IMR-90 (cell line): Measurements from ENCODE around the gene CHGA. TPM values are rescaled to one million over a fixed set of nuclear protein-coding genes. Genes with fewer than 3 reads are reported as not detected.

Experiments used
- ATAC-seq: fragments of 200-7000 bp; cut with Tn5 transposase; 2 replicates; pipeline ENCODE4 v1.9.1; 2020; ENCODE audit warnings: low read depth, mild to moderate bottlenecking, moderate library complexity
- BruUV-seq: library from RNA; stranded (reverse); fragments of 400-500 nt; replicated peaks from 2 replicates; lab custom pipeline; 2021; lab: Mats Ljungman, UMichigan
- CTCF ChIA-PET: fragments of 300-600 bp; formaldehyde crosslinking; extraction: SDS; loops from one replicate; lab custom pipeline; 2021; ENCODE audit warnings: antibody characterized with exemption; lab: Yijun Ruan, JAX
- POLR2A ChIA-PET: fragments of 300-600 bp; sonication (Branson Sonifier 250); formaldehyde crosslinking; loops from one replicate; lab custom pipeline; 2022; ENCODE audit warnings: antibody characterized with exemption; ENCODE audit not compliant: unreplicated experiment; lab: Charles Lee
- DNase-seq: peaks from one replicate; pipeline ENCODE4 v3.0.0; 2013
- H2AFZ ChIP-seq: replicated peaks from 2 replicates; pipeline ENCODE3; 2013; ENCODE audit warnings: low read length, mild to moderate bottlenecking; ENCODE audit not compliant: poor library complexity
- H2AK5ac ChIP-seq: 2 replicates; pipeline ENCODE4 v1.6.1; 2013; ENCODE audit warnings: low read depth, low read length, inconsistent platforms
- H2AK9ac ChIP-seq: replicated peaks from 2 replicates; pipeline ENCODE3; 2013; ENCODE audit warnings: mild to moderate bottlenecking, low read depth, low read length, moderate library complexity; ENCODE audit not compliant: poor library complexity
- H2BK120ac ChIP-seq: 2 replicates; pipeline ENCODE4 v1.6.1; 2013; ENCODE audit warnings: low read depth, low read length, inconsistent platforms
- H2BK15ac ChIP-seq: 3 replicates; pipeline ENCODE4 v1.6.1; 2013; ENCODE audit warnings: low read depth, low read length, inconsistent platforms
- H2BK20ac ChIP-seq: 2 replicates; pipeline ENCODE4 v1.6.1; 2013; ENCODE audit warnings: low read depth, mild to moderate bottlenecking, inconsistent platforms, low read length, moderate library complexity
- H2BK5ac ChIP-seq: 2 replicates; pipeline ENCODE4 v1.6.1; 2013; ENCODE audit warnings: mild to moderate bottlenecking, low read depth, low read length, inconsistent platforms; ENCODE audit not compliant: poor library complexity, severe bottlenecking
- H3K14ac ChIP-seq: replicated peaks from 2 replicates; pipeline ENCODE4 v1.6.1; 2013; ENCODE audit warnings: low read depth, low read length, inconsistent platforms
- H3K18ac ChIP-seq: 2 replicates; pipeline ENCODE4 v1.6.1; 2013; ENCODE audit warnings: low read depth, low read length, control low read depth
- H3K23ac ChIP-seq: 2 replicates; pipeline ENCODE4 v1.6.1; 2013; ENCODE audit warnings: low read depth, low read length, inconsistent platforms
- H3K27ac ChIP-seq: 2 replicates; pipeline ENCODE4 v1.5.1; 2013; ENCODE audit warnings: mild to moderate bottlenecking, control low read depth, low read length; ENCODE audit not compliant: insufficient read depth
- H3K27me3 ChIP-seq: 2 replicates; pipeline ENCODE4 v1.6.1; 2013; ENCODE audit warnings: low read length; ENCODE audit not compliant: control insufficient read depth, insufficient read depth
- H3K36me3 ChIP-seq: 2 replicates; pipeline ENCODE4 v1.6.1; 2013; ENCODE audit warnings: low read length, mixed read lengths; ENCODE audit not compliant: control insufficient read depth, insufficient read depth
- H3K4ac ChIP-seq: 2 replicates; pipeline ENCODE4 v1.6.1; 2013; ENCODE audit warnings: low read depth, low read length, inconsistent platforms
- H3K4me1 ChIP-seq: 2 replicates; pipeline ENCODE4 v1.6.1; 2013; ENCODE audit warnings: low read length, mixed read lengths; ENCODE audit not compliant: control insufficient read depth, insufficient read depth
- H3K4me2 ChIP-seq: 2 replicates; pipeline ENCODE4 v1.6.1; 2013; ENCODE audit warnings: low read depth, mild to moderate bottlenecking, control low read depth, low read length, moderate library complexity
- H3K4me3 ChIP-seq: 2 replicates; pipeline ENCODE4 v1.5.1; 2013; ENCODE audit warnings: low read depth, mild to moderate bottlenecking, control low read depth, low read length, moderate library complexity; ENCODE audit not compliant: insufficient read depth
- H3K56ac ChIP-seq: 2 replicates; pipeline ENCODE4 v1.6.1; 2013; ENCODE audit warnings: low read length, inconsistent platforms; ENCODE audit not compliant: insufficient read depth; ENCODE audit errors: extremely low read depth
- H3K79me1 ChIP-seq, 2 experiments: 2 replicates each; pipeline ENCODE4 v1.6.1; 2013; ENCODE audit warnings: low read length in 2 of 2, inconsistent platforms in 1 of 2, low read depth in 1 of 2
- H3K9ac ChIP-seq: 2 replicates; pipeline ENCODE4 v1.6.1; 2013; ENCODE audit warnings: low read depth, low read length, control low read depth
- H3K9me1 ChIP-seq: 2 replicates; pipeline ENCODE4 v1.6.1; 2013; ENCODE audit warnings: low read length, inconsistent platforms; ENCODE audit not compliant: insufficient read depth
- H3K9me3 ChIP-seq: 2 replicates; pipeline ENCODE4 v1.6.1; 2013; ENCODE audit warnings: low read length; ENCODE audit not compliant: control insufficient read depth, insufficient read depth
- H4K20me1 ChIP-seq: 2 replicates; pipeline ENCODE4 v1.6.1; 2013; ENCODE audit warnings: low read length, inconsistent platforms; ENCODE audit not compliant: insufficient read depth
- H4K5ac ChIP-seq: 2 replicates; pipeline ENCODE4 v1.6.1; 2013; ENCODE audit warnings: mild to moderate bottlenecking, low read depth, low read length, control low read depth
- H4K8ac ChIP-seq, 2 experiments: 2 replicates each; pipeline ENCODE4 v1.6.1; 2013; ENCODE audit warnings: low read depth in 2 of 2, low read length in 2 of 2, control low read depth in 1 of 2, inconsistent platforms in 1 of 2
- H4K91ac ChIP-seq: 2 replicates; pipeline ENCODE4 v1.6.1; 2013; ENCODE audit warnings: low read depth, low read length, inconsistent platforms; ENCODE audit not compliant: insufficient read depth
- CEBPB ChIP-seq: IDR thresholded peaks from 2 replicates; pipeline ENCODE4 v1.6.1; 2012; ENCODE audit warnings: low read depth, low read length, improper control_type of control experiment
- CHD1 ChIP-seq: IDR thresholded peaks from 2 replicates; pipeline ENCODE4 v1.6.1; 2012; ENCODE audit warnings: low read depth, low read length, improper control_type of control experiment
- CTCF ChIP-seq: conservative IDR thresholded peaks from 2 replicates; pipeline ENCODE4 v1.5.1; 2012; ENCODE audit warnings: mild to moderate bottlenecking, low read depth, low read length, improper control_type of control experiment
- ELK1 ChIP-seq: fragments of 150-350 bp; IDR thresholded peaks from 2 replicates; pipeline ENCODE4 v1.6.1; 2016; ENCODE audit warnings: low read depth, mild to moderate bottlenecking, low read length, moderate library complexity, borderline replicate concordance
- MAZ ChIP-seq: IDR thresholded peaks from 2 replicates; pipeline ENCODE4 v1.6.1; 2012; ENCODE audit warnings: low read depth, mild to moderate bottlenecking, low read length, improper control_type of control experiment, moderate library complexity, borderline replicate concordance
- NFE2L2 ChIP-seq: fragments of 150-350 bp; IDR thresholded peaks from 2 replicates; pipeline ENCODE4 v1.6.1; 2016; ENCODE audit warnings: low read depth, mild to moderate bottlenecking, low read length
- POLR2A ChIP-seq: IDR thresholded peaks from 2 replicates; pipeline ENCODE4 v1.6.1; 2012; ENCODE audit warnings: mild to moderate bottlenecking, low read depth, low read length
- RAD21 ChIP-seq: IDR thresholded peaks from 2 replicates; pipeline ENCODE4 v1.6.1; 2012; ENCODE audit warnings: low read length, improper control_type of control experiment
- RFX5 ChIP-seq: IDR thresholded peaks from 2 replicates; pipeline ENCODE4 v1.8.0; 2012; ENCODE audit warnings: low read depth, mild to moderate bottlenecking, low read length, moderate library complexity
- SMC3 ChIP-seq: fragments of 150-350 bp; IDR thresholded peaks from 2 replicates; pipeline ENCODE4 v1.6.1; 2016; ENCODE audit warnings: low read depth, mild to moderate bottlenecking, antibody characterized with exemption, low read length, moderate library complexity
- USF2 ChIP-seq: fragments of 150-350 bp; IDR thresholded peaks from 2 replicates; pipeline ENCODE4 v1.6.1; 2017; ENCODE audit warnings: mild to moderate bottlenecking, antibody characterized with exemption, low read length, low read depth
- WGBS, 2 experiments: methylation state at CpG; one replicate each; pipeline versions ENCODE4 v1.1.5 to v1.1.7; 2013; ENCODE audit warnings: missing lambda C conversion rate in 2 of 2; ENCODE audit not compliant: insufficient read length in 1 of 2; ENCODE audit errors: extremely low coverage in 2 of 2; 5-methylcytosine and 5-hydroxymethylcytosine counted together
- dilution Hi-C: fragments of 300-500 bp; cut with HindIII; formaldehyde crosslinking; loops from one replicate; pipeline ENCODE4 v1.14.3; 2018; ENCODE audit warnings: low sequenced_read_pairs; ENCODE audit not compliant: unreplicated experiment
- in situ Hi-C: fragments of 300-500 bp; cut with MboI; formaldehyde crosslinking; loops from 3 replicates; pipeline ENCODE4 v1.14.3; 2019; ENCODE audit warnings: low sequenced_read_pairs, inconsistent platforms, mixed read lengths
- intact Hi-C: fragments of 100-400 bp; cut with micrococcal nuclease; formaldehyde crosslinking; loops from 2 replicates; pipeline ENCODE4 v1.10.0; 2022
- polyA plus RNA-seq, 3 experiments: library from polyadenylated mRNA; depleted of rRNA; stranded (reverse); fragments of >200 nt; gene quantifications; 2 replicates each; pipeline ENCODE4 v1.2.3, GENCODE V29; 2012; ENCODE audit warnings: low replicate concordance in 1 of 3
- total RNA-seq: library from RNA; depleted of rRNA; stranded (reverse); fragments of >200 nt; gene quantifications from 2 replicates; pipeline ENCODE4 v1.2.3, GENCODE V29; 2012

The CHGA gene
- total and polyA plus RNA-seq, 2 of the 4 experiments (the other 2 are of a cell fraction), result not detected

- H2AFZ ChIP-seq, result no peak overlapping the region
- no peaks in the 10 kb centered on the region for H3K9me1 ChIP-seq
- WGBS, 2 experiments, result 6% methylated on average over 8 of the region's 18 CpGs; no CpG with 5 or more reads in 1 of the 2 experiments
- H2BK120ac ChIP-seq, result no peak overlapping the region
- H3K4me1 ChIP-seq, result no peaks in the 10 kb centered on the region
- no peak overlapping the region for H2BK15ac ChIP-seq
- no peak overlapping the region for H2AK5ac ChIP-seq
- H2BK5ac ChIP-seq, result no peak overlapping the region
- TF ChIP-seq RAD21 (no peak), SMC3 (no peak), NFE2L2 (no peak), ELK1 (no peak), CEBPB (no peak), POLR2A (no peak), CTCF (no peak), MAZ (no peak), RFX5 (no peak), USF2 (no peak), CHD1 (no peak)
- no peak overlapping the region for H3K9ac ChIP-seq
- no peak overlapping the region for H2AK9ac ChIP-seq
- H3K23ac ChIP-seq, result no peak overlapping the region
- intact Hi-C loops, result no loop called here
- ChIA-PET POLR2A (no interaction called here), CTCF (no interaction called here)
- no peak overlapping the region for H3K4me2 ChIP-seq
- no peaks in the 10 kb centered on the region for H3K9me3 ChIP-seq
- no peak overlapping the region for H3K14ac ChIP-seq
- no peak overlapping the region for H3K18ac ChIP-seq
- no TSS peak for BruUV-seq
- no peaks in the 10 kb centered on the region for H3K36me3 ChIP-seq
- no peak overlapping the region for H3K56ac ChIP-seq
- in situ Hi-C loops, result no loop called here
- no peak overlapping the region for H3K4me3 ChIP-seq
- H4K20me1 ChIP-seq, result no peaks in the 10 kb centered on the region; the same call in 1 of the 2 replicates
- H3K27ac ChIP-seq, result no peak overlapping the region
- no peak overlapping the region for H4K91ac ChIP-seq
- no peak overlapping the region for H4K8ac ChIP-seq
- DNase-seq (no peak), ATAC-seq (no peak)
- no peaks in the 10 kb centered on the region for H3K79me1 ChIP-seq
- H2BK20ac ChIP-seq, result no peak overlapping the region
- dilution Hi-C loops, result no loop called here
- H3K4ac ChIP-seq, result no peak overlapping the region
- H3K27me3 ChIP-seq, result peaks cover 31% of the 10 kb centered on the region
- H4K5ac ChIP-seq, result no peak overlapping the region
These were observed 45.1 kb upstream of the CHGA start for GRCh38 chr14:92877757-92878431.
